ENCODE results near the gene SLC22A23.

GRCh38 chr6:3317741-3318211, 139.1 kb downstream of the SLC22A23 start:
- TF ChIP-seq POLR2AphosphoS5 (IDR thresholded peaks at IDR 0.05) (no peak), POLR2A (IDR thresholded peaks at IDR 0.05) (no peak)

Measured in stomach (tissue), 4 donors.